GM12878 (cell line): ENCODE data around the gene ZMIZ1.

Source experiments
- EP300 ChIP-seq, 2 experiments: fragments of 150-350 bp in 1 of 2; IDR thresholded peaks; 2 replicates each; pipeline ENCODE4 v1.6.1; 2011 to 2012; ENCODE audit warnings: low read depth in 2 of 2, low read length in 2 of 2, borderline replicate concordance in 1 of 2, improper control_type of control experiment in 1 of 2, inconsistent platforms in 1 of 2; ENCODE audit not compliant: control insufficient read depth in 1 of 2
- FOXM1 ChIP-seq: IDR thresholded peaks from 2 replicates; pipeline ENCODE4 v1.6.1; 2012; ENCODE audit warnings: low read depth, mild to moderate bottlenecking, inconsistent platforms, low read length, moderate library complexity
- POLR2A ChIP-seq: IDR thresholded peaks from 2 replicates; pipeline ENCODE4 v1.6.1; 2011; ENCODE audit warnings: low read depth, mild to moderate bottlenecking, low read length
- POLR2AphosphoS5 ChIP-seq: IDR thresholded peaks from 2 replicates; pipeline ENCODE4 v1.6.1; 2011; ENCODE audit warnings: mild to moderate bottlenecking, low read length, inconsistent platforms
- RAD21 ChIP-seq: IDR thresholded peaks from 2 replicates; pipeline ENCODE4 v1.6.1; 2011; ENCODE audit warnings: mild to moderate bottlenecking, low read depth, low read length, moderate library complexity; ENCODE audit not compliant: insufficient read depth
- TAF1 ChIP-seq: IDR thresholded peaks from 2 replicates; pipeline ENCODE4 v1.6.1; 2011; ENCODE audit warnings: mild to moderate bottlenecking, low read depth, low read length, borderline replicate concordance
- TBL1XR1 ChIP-seq: IDR thresholded peaks from 2 replicates; pipeline ENCODE4 v1.6.1; 2012; ENCODE audit warnings: low read depth, low read length, improper control_type of control experiment
- USF2 ChIP-seq: IDR thresholded peaks from 2 replicates; pipeline ENCODE4 v1.6.1; 2011; ENCODE audit warnings: low read depth, low read length, improper control_type of control experiment, borderline replicate concordance
- ZZZ3 ChIP-seq: IDR thresholded peaks from 2 replicates; pipeline ENCODE4 v1.6.1; 2011; ENCODE audit warnings: low read depth; ENCODE audit not compliant: control insufficient read depth, insufficient read length
- TF ChIP-seq, protein P1 (sequence below), 3 experiments: IDR thresholded peaks in 2 of 3; conservative IDR thresholded peaks in 1 of 3; 2 replicates each; pipeline ENCODE4 v1.5.1; 2011; ENCODE audit warnings: low read depth in 3 of 3, low read length in 3 of 3, mild to moderate bottlenecking in 3 of 3, control low read depth in 2 of 3, moderate library complexity in 2 of 3, inconsistent platforms in 1 of 3, mixed read lengths in 1 of 3; ENCODE audit not compliant: control insufficient read depth in 2 of 3, insufficient read depth in 1 of 3; ENCODE audit errors: extremely low read depth in 1 of 3
- TF ChIP-seq, protein P2 (sequence below): fragments of 450-650 bp; IDR thresholded peaks from 2 replicates; pipeline ENCODE4 v1.6.1; 2017; ENCODE audit warnings: mild to moderate bottlenecking, low read depth, inconsistent platforms; ENCODE audit not compliant: poor library complexity, severe bottlenecking

- TF ChIP-seq FOXM1: no peak
- TF ChIP-seq TAF1: no peak
- TF ChIP-seq, protein P1, sequence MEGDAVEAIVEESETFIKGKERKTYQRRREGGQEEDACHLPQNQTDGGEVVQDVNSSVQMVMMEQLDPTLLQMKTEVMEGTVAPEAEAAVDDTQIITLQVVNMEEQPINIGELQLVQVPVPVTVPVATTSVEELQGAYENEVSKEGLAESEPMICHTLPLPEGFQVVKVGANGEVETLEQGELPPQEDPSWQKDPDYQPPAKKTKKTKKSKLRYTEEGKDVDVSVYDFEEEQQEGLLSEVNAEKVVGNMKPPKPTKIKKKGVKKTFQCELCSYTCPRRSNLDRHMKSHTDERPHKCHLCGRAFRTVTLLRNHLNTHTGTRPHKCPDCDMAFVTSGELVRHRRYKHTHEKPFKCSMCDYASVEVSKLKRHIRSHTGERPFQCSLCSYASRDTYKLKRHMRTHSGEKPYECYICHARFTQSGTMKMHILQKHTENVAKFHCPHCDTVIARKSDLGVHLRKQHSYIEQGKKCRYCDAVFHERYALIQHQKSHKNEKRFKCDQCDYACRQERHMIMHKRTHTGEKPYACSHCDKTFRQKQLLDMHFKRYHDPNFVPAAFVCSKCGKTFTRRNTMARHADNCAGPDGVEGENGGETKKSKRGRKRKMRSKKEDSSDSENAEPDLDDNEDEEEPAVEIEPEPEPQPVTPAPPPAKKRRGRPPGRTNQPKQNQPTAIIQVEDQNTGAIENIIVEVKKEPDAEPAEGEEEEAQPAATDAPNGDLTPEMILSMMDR (IDR thresholded peaks at IDR 0.05 in 2 of 3, conservative IDR thresholded peaks at IDR 0.05 in 1 of 3; ENCODE audit: control insufficient read depth in 2 of 3, extremely low read depth in 1 of 3, insufficient read depth in 1 of 3, low read depth in 3 of 3, low read length in 3 of 3): no peak
- TF ChIP-seq POLR2A: no peak
- TF ChIP-seq EP300 (IDR thresholded peaks at IDR 0.05; ENCODE audit: borderline replicate concordance in 1 of 2, control insufficient read depth in 1 of 2, low read depth in 2 of 2, low read length in 2 of 2): no peak
- TF ChIP-seq, protein P2, sequence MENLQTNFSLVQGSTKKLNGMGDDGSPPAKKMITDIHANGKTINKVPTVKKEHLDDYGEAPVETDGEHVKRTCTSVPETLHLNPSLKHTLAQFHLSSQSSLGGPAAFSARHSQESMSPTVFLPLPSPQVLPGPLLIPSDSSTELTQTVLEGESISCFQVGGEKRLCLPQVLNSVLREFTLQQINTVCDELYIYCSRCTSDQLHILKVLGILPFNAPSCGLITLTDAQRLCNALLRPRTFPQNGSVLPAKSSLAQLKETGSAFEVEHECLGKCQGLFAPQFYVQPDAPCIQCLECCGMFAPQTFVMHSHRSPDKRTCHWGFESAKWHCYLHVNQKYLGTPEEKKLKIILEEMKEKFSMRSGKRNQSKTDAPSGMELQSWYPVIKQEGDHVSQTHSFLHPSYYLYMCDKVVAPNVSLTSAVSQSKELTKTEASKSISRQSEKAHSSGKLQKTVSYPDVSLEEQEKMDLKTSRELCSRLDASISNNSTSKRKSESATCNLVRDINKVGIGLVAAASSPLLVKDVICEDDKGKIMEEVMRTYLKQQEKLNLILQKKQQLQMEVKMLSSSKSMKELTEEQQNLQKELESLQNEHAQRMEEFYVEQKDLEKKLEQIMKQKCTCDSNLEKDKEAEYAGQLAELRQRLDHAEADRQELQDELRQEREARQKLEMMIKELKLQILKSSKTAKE: no peak
- no peak for TF ChIP-seq USF2
- TF ChIP-seq TBL1XR1: no peak
- no peak for TF ChIP-seq POLR2AphosphoS5
- no peak for TF ChIP-seq RAD21
- no peak for TF ChIP-seq ZZZ3
Observed at GRCh38 chr10:79047584-79047874, 21.2 kb upstream of the ZMIZ1 start.
